Heart left ventricle (tissue), 16 donors: ENCODE measurements around the gene ITGAV. TPM values are rescaled to one million over a fixed set of nuclear protein-coding genes. Genes with fewer than 3 reads are reported as not detected.
A peak's percentile ranks its signal among the peaks of the same experiment; 100 is the strongest.

Experiments
- ATAC-seq, 4 donors: fragments of 200-7000 bp; cut with Tn5 transposase; one replicate each; pipeline ENCODE4 v1.9.1; 2020 to 2022; ENCODE audit warnings: moderate library complexity in 4 of 4, mild to moderate bottlenecking in 3 of 4, moderate number of reproducible peaks in 1 of 4
- DNase-seq, 5 donors: peaks; one replicate each; pipeline ENCODE4 v3.0.0-alpha.2; 2020
- H3K27ac ChIP-seq, 12 donors: fragments of 200-600 bp; sonication (generic) in 4 of 12; one replicate each; pipeline versions ENCODE4 v1.5.0 to v1.8.0; 2016 to 2022; ENCODE audit warnings: mild to moderate bottlenecking in 2 of 12
- H3K27me3 ChIP-seq, 9 donors: fragments of 200-600 bp; sonication (generic) in 2 of 9; one replicate each; pipeline versions ENCODE4 v1.5.1 to v1.8.0; 2016 to 2022; ENCODE audit warnings: mild to moderate bottlenecking in 3 of 9
- H3K36me3 ChIP-seq, 9 donors: fragments of 200-600 bp; sonication (generic) in 2 of 9; one replicate each; pipeline versions ENCODE4 v1.5.0 to v1.8.0; 2018 to 2022; ENCODE audit warnings: mild to moderate bottlenecking in 2 of 9
- H3K4me1 ChIP-seq, 12 donors: fragments of 200-600 bp; sonication (generic) in 4 of 12; one replicate each; pipeline versions ENCODE4 v1.5.0 to v1.8.0; 2016 to 2022; ENCODE audit warnings: mild to moderate bottlenecking in 3 of 12
- H3K4me3 ChIP-seq, 12 donors: fragments of 200-600 bp; sonication (generic) in 4 of 12; one replicate each; pipeline versions ENCODE4 v1.5.0 to v1.8.0; 2017 to 2022; ENCODE audit warnings: mild to moderate bottlenecking in 9 of 12, moderate library complexity in 4 of 12
- H3K9me3 ChIP-seq, 12 donors: fragments of 200-600 bp; sonication (generic) in 4 of 12; one replicate each; pipeline versions ENCODE4 v1.5.0 to v1.8.0; 2016 to 2022; ENCODE audit warnings: mild to moderate bottlenecking in 1 of 12
- CTCF ChIP-seq, 12 donors: fragments of 200-600 bp; sonication (generic) in 4 of 12; IDR thresholded peaks; one replicate each; pipeline versions ENCODE4 v1.5.0 to v1.8.0; 2018 to 2022; ENCODE audit warnings: antibody characterized with exemption in 12 of 12, mild to moderate bottlenecking in 5 of 12
- POLR2A ChIP-seq, 2 donors: fragments of 450-650 bp; IDR thresholded peaks; one replicate each; pipeline ENCODE4 v1.6.1; 2017; ENCODE audit warnings: antibody characterized with exemption in 2 of 2, mild to moderate bottlenecking in 2 of 2, moderate library complexity in 2 of 2
- WGBS, 4 donors: extraction: QIAGEN DNeasy Blood & Tissue Kit in 2 of 4; methylation state at CpG; one replicate each; pipeline versions ENCODE4 v1.1.5 to v1.1.7; 2013 to 2018; 5-methylcytosine and 5-hydroxymethylcytosine counted together
- intact Hi-C, 10 donors: fragments of 100-400 bp; cut with DNase I; formaldehyde crosslinking; loops; one replicate each; pipeline versions ENCODE4 v1.11.1 to v1.14.2; 2022
- polyA plus RNA-seq, 2 donors: library from polyadenylated mRNA; stranded (reverse); fragments of 200-250 nt; gene quantifications; one replicate each; pipeline ENCODE4 v1.2.3, GENCODE V29; 2013
- total RNA-seq, 9 donors: library from RNA; depleted of rRNA in 2 of 9; stranded (reverse); fragments of >200 nt in 2 of 9; fragmentation: NEBNext Ultra II Directional in 3 of 9; extraction: Animal tissue kit (Norgen Biotek cat#: 25700) in 3 of 9; gene quantifications; one replicate each; pipeline versions ENCODE4 v1.1.0 to v1.2.4, GENCODE V29; 2016 to 2023
- donor health status: ischemic (EF 13 %, LVEDD 7.1; RV severe dilation, severe dysfunction).
- donor health status: healthy with polysubstance abuse.
- donor health status: DM: no; HTN: yes; CAD: no.
- donor health status: DM: no; HTN: no; CAD: no.
- donor health status: ischemic (EF 25% LVEDD 6.9; RV normal size, moderate dysfunction).
- donor health status: ischemic (EF 25% LVEDD 5.7; RV mildly dilated, moderate dysfunction).
- donor health status: healthy.
- donor health status: DM: yes; HTN: yes; CAD: no.
- donor health status: ischemic (EF 35%, LVEDD 5.7; RV mildly dilated, moderate dysfunction).
- donor health status: nonischemic (EF 11% LVEDD 7.7; RV severe dilation, severe dysfunction).
- donor health status: DM: yes; HTN: yes; CAD: no.
- donor health status: PGD.
- donor health status: ischemic (EF 29% LVEDD 5.4; RV normal size, mild dysfunction).
- donor health status: nonischemic (EF 23%, LVEDD 6.1; RV moderate dilation, normal function).

ITGAV gene
- total and polyA plus RNA-seq, 11 donors: 22.5 to 358 (median 189) TPM

- Histone ChIP-seq H3K27ac (peak overlapping the region in 1 of 12 donors; percentile 21), H3K4me3 (no peak overlapping the region), H3K9me3 (no peaks in the 10 kb centered on the region), H3K36me3 (peaks cover 0 to 78% (median 50%) of the 10 kb centered on the region in 9 donors), H3K4me1 (peaks cover 0 to 46% (median 0%) of the 10 kb centered on the region in 12 donors), H3K27me3 (no peaks in the 10 kb centered on the region)
- ATAC-seq (no peak), DNase-seq (no peak)
- intact Hi-C loops: no loop called here
- WGBS, 4 donors: 86 to 95% (median 90%) methylated on average over 11 of the region's 11 CpGs
- no peak for TF ChIP-seq POLR2A (IDR thresholded peaks at IDR 0.05)
Observed at GRCh38 chr2:186636800-186637496, 47.1 kb downstream of the ITGAV start.

GRCh38 chr2:186637497-186637800 lies 47.6 kb downstream of the ITGAV start:
- Histone ChIP-seq H3K27me3 (no peaks in the 10 kb centered on the region), H3K4me1 (peaks cover 0 to 46% (median 0%) of the 10 kb centered on the region in 12 donors), H3K27ac (peak overlapping the region in 1 of 12 donors; percentile 21), H3K36me3 (peaks cover 0 to 83% (median 55%) of the 10 kb centered on the region in 9 donors), H3K9me3 (no peaks in the 10 kb centered on the region), H3K4me3 (no peak overlapping the region)
- intact Hi-C loops: no loop called here
- ATAC-seq: no peak
- no peak for TF ChIP-seq CTCF (IDR thresholded peaks at IDR 0.05)
- TF ChIP-seq POLR2A (IDR thresholded peaks at IDR 0.05): no peak
- no peak for DNase-seq

- Histone ChIP-seq H3K27ac (no peak overlapping the region), H3K27me3 (no peaks in the 10 kb centered on the region), H3K4me3 (no peak overlapping the region), H3K4me1 (peaks cover 0 to 36% (median 0%) of the 10 kb centered on the region in 12 donors), H3K9me3 (no peaks in the 10 kb centered on the region), H3K36me3 (peaks cover 0 to 99% (median 80%) of the 10 kb centered on the region in 9 donors)
- DNase-seq (no peak), ATAC-seq (no peak)
- intact Hi-C loops: loop anchor here in 9 of 10 donors (2.0 to 10.0 kb wide), 6 partner anchors 48 to 138 kb away; partner anchors contain the start of gene ITGAV (in 1 of the 9)
- TF ChIP-seq CTCF (IDR thresholded peaks at IDR 0.05) (no peak), POLR2A (IDR thresholded peaks at IDR 0.05) (no peak)
Observed at GRCh38 chr2:186639939-186640338, 50.1 kb downstream of the ITGAV start.

GRCh38 chr2:186641132-186641806 lies 51.4 kb downstream of the ITGAV start:
- Histone ChIP-seq H3K4me3 (no peak overlapping the region), H3K9me3 (no peaks in the 10 kb centered on the region), H3K4me1 (peaks cover 0 to 31% (median 0%) of the 10 kb centered on the region in 12 donors), H3K27me3 (no peaks in the 10 kb centered on the region), H3K36me3 (peaks cover 0 to 100% (median 78%) of the 10 kb centered on the region in 9 donors), H3K27ac (peak overlapping the region in 1 of 12 donors; percentile 5)
- peak in 2 of 4 donors; percentile 16 to 21 for ATAC-seq
- intact Hi-C loops: loop anchor here (1.0 to 10.0 kb wide), 7 partner anchors 49 to 139 kb away; partner anchors contain the start of gene ITGAV (in 1 of the 10)
- TF ChIP-seq CTCF (IDR thresholded peaks at IDR 0.05) (no peak), POLR2A (IDR thresholded peaks at IDR 0.05) (no peak)
- no peak for DNase-seq
- WGBS, 4 donors: 68 to 75% (median 69%) methylated on average over 4 of the region's 4 CpGs
